ENCODE results near the gene CDNF. TPM values are rescaled to one million over a fixed set of nuclear protein-coding genes. Genes with fewer than 3 reads are reported as not detected.

The CDNF gene
- total RNA-seq, 1 experiment from 2014 or later: 0.28 TPM

GRCh38 chr10:14784459-14785055 is 53.3 kb downstream of the CDNF start:
- no peaks in the 10 kb centered on the region for H3K36me3 ChIP-seq (replicated peaks; ENCODE audit: control insufficient read depth, insufficient read depth, low read length)
- no peak for DNase-seq
- no peak overlapping the region for H3K4me3 ChIP-seq (ENCODE audit: insufficient read depth, low read depth, low read length)
- no peaks in the 10 kb centered on the region for H3K27me3 ChIP-seq (ENCODE audit: control insufficient read depth, insufficient read depth, low read length)

DNA sequence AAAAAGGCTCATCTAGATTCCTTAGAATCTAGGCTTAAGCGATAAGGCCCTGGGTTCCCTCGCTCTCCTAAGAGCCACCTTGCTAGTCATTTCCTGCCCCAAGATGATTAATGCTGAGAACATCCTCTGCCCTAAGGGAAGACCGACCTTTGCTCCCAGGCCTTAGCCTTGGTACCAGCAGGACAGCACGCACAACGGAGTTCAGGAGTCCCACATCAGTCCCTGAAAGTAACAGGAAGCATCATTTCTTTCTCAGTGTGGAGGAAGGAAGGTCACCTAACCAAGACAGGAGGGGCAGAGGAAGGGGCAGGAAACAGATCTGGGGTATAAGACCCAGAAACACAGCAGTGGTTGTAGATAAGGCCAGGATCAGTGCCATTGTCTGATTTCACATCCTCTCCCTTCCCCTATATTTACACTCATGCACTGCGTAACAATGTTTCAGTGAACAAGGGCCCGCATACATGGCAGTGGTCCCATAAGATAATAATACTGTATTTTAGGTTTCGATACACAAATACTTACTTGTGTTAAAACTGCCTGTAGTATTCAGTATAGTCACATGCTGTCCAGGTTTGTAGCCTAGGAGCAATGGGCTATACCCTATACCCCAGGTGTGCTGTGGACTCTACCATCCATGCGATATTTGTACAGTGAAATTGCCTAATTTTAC is 55.0 kb downstream of the CDNF start:
- no peak for DNase-seq
- H3K4me3 ChIP-seq (ENCODE audit: insufficient read depth, low read depth, low read length): no peak overlapping the region

GRCh38 chr10:14781763-14782162 is 56.1 kb downstream of the CDNF start:
- peak; percentile 32 for DNase-seq
- Histone ChIP-seq H3K27me3 (ENCODE audit: control insufficient read depth, insufficient read depth, low read length) (no peaks in the 10 kb centered on the region), H3K4me3 (ENCODE audit: insufficient read depth, low read depth, low read length) (no peak overlapping the region), H3K36me3 (replicated peaks; ENCODE audit: control insufficient read depth, insufficient read depth, low read length) (no peaks in the 10 kb centered on the region)

More for the DNA sequence above, 55.0 kb downstream of the CDNF start:
- Histone ChIP-seq H3K27me3 (ENCODE audit: control insufficient read depth, insufficient read depth, low read length) (no peaks in the 10 kb centered on the region), H3K36me3 (replicated peaks; ENCODE audit: control insufficient read depth, insufficient read depth, low read length) (no peaks in the 10 kb centered on the region)

GRCh38 chr10:14779001-14779651 is 58.7 kb downstream of the CDNF start:
- DNase-seq: no peak
- H3K27me3 ChIP-seq (ENCODE audit: control insufficient read depth, insufficient read depth, low read length): no peaks in the 10 kb centered on the region
- H3K4me3 ChIP-seq (ENCODE audit: insufficient read depth, low read depth, low read length): no peak overlapping the region
- H3K36me3 ChIP-seq (replicated peaks; ENCODE audit: control insufficient read depth, insufficient read depth, low read length): no peaks in the 10 kb centered on the region

GRCh38 chr10:14776546-14776945 is 61.3 kb downstream of the CDNF start:
- Histone ChIP-seq H3K4me3 (ENCODE audit: insufficient read depth, low read depth, low read length) (no peak overlapping the region), H3K27me3 (ENCODE audit: control insufficient read depth, insufficient read depth, low read length) (no peaks in the 10 kb centered on the region), H3K36me3 (replicated peaks; ENCODE audit: control insufficient read depth, insufficient read depth, low read length) (no peaks in the 10 kb centered on the region)
- DNase-seq: no peak

GRCh38 chr10:14775656-14776055 is 62.2 kb downstream of the CDNF start:
- no peak overlapping the region for H3K4me3 ChIP-seq (ENCODE audit: insufficient read depth, low read depth, low read length)
- H3K36me3 ChIP-seq (replicated peaks; ENCODE audit: control insufficient read depth, insufficient read depth, low read length): no peaks in the 10 kb centered on the region
- no peak for DNase-seq
- no peaks in the 10 kb centered on the region for H3K27me3 ChIP-seq (ENCODE audit: control insufficient read depth, insufficient read depth, low read length)

DNA sequence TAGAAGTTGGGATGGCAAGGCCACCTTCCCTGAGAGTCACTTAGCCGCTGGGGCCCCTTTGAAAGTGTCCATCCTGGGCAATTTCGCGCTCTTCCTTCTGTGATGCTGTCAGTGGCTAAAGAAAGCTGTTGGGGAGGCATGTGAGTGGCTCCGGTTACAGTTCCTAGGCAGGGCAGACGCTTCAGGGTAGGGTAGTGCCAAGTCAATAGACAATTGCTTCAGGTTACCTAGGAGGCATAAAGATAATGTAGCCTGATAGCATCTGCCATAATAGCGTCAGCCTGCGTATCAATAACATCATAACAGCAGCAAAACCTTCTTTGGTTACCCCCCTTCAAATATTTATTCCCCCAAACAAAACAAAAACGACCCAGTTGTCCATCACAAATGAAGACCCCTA is 63.0 kb downstream of the CDNF start, which contains the start of gene FAM107B:
Gene FAM107B, minus strand, starts transcription at position 101 of the 400 bp plus-strand sequence. CDS start 234 bp downstream, outside the sequence.
- Histone ChIP-seq H3K4me3 (ENCODE audit: insufficient read depth, low read depth, low read length) (no peak within 1 kb of the TSS), H3K36me3 (replicated peaks; ENCODE audit: control insufficient read depth, insufficient read depth, low read length) (no peaks in the 10 kb centered on the region), H3K27me3 (ENCODE audit: control insufficient read depth, insufficient read depth, low read length) (no peaks in the 10 kb centered on the region)
- no peak for DNase-seq

DNA sequence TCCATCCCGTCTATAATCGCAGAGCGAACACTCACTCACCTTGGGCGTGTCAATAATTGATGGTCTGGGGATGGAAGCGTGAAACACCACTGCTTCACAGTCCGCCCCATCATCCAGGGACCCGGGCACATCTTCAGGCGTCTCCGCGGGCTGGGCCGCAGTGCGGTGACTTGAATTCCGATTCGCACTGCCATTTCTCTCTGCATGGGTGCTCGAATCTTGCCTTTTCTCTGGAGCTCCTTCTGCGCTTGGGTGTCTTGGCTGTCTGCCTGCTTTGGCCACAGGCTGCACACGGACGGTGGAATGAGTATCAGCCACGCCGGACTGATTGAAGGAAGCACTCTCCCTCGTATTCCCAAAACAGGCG is 63.6 kb downstream of the CDNF start:
- Histone ChIP-seq H3K27me3 (ENCODE audit: control insufficient read depth, insufficient read depth, low read length) (no peaks in the 10 kb centered on the region), H3K36me3 (replicated peaks; ENCODE audit: control insufficient read depth, insufficient read depth, low read length) (no peaks in the 10 kb centered on the region), H3K4me3 (ENCODE audit: insufficient read depth, low read depth, low read length) (no peak overlapping the region)
- no peak for DNase-seq

- Histone ChIP-seq H3K36me3 (replicated peaks; ENCODE audit: control insufficient read depth, insufficient read depth, low read length) (no peaks in the 10 kb centered on the region), H3K27me3 (ENCODE audit: control insufficient read depth, insufficient read depth, low read length) (no peaks in the 10 kb centered on the region), H3K4me3 (ENCODE audit: insufficient read depth, low read depth, low read length) (no peak overlapping the region)
- no peak for DNase-seq
Observed at GRCh38 chr10:14773551-14774213, 64.2 kb downstream of the CDNF start.

DNA sequence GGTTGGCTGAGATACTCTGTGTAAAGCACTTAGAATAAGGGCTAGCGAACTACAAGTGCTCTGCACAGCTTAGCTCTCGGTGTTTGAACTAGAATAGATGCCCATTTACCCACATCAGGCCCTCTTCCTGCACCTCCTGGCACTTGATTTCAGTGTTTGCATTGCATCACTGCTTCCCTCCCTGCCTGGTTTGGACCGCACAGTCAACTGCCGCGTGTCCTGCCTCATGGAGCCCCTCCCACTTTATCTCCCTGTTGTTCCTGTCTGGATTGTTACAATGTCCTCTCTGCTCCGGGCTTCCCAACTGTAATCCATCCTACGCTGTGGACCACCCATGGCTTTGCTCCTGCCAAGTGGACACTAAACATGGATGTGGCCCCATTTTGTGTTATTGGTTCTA is 65.4 kb downstream of the CDNF start:
- H3K4me3 ChIP-seq (ENCODE audit: insufficient read depth, low read depth, low read length): no peak overlapping the region
- H3K27me3 ChIP-seq (ENCODE audit: control insufficient read depth, insufficient read depth, low read length): no peaks in the 10 kb centered on the region
- no peak for DNase-seq
- no peaks in the 10 kb centered on the region for H3K36me3 ChIP-seq (replicated peaks; ENCODE audit: control insufficient read depth, insufficient read depth, low read length)

DNA sequence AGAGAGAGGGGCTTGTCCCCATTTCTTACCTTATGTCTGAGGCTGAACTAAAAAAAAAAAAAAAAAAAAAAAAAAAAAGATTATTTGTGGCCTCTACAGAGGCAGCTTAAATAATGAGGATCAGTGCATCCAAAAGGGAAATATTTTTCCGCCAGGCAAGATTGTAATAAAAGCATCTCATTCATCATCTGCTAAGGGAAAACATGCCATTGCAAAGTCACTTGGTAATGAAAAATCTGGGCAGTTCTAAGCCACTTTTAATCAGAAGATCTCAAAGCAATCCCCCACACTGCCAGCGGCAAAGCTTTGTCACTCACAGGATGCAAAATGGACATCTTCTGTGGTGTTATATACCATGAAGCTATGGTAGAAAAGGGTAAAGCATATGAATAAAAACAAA is 66.9 kb downstream of the CDNF start:
- no peaks in the 10 kb centered on the region for H3K36me3 ChIP-seq (replicated peaks; ENCODE audit: control insufficient read depth, insufficient read depth, low read length)
- no peaks in the 10 kb centered on the region for H3K27me3 ChIP-seq (ENCODE audit: control insufficient read depth, insufficient read depth, low read length)
- DNase-seq: no peak
- H3K4me3 ChIP-seq (ENCODE audit: insufficient read depth, low read depth, low read length): no peak overlapping the region

Other genes with a start within 250 kb of the CDNF start
- 10.1 and 11.3 TPM in 2 replicates for gene FAM107B, start 63.1 kb downstream of the CDNF start, total RNA-seq (2014; rRNA removed; shearing (Covaris generic))
- gene HSPA14, start 269 bp upstream of the CDNF start, total RNA-seq (2014; rRNA removed; shearing (Covaris generic)): 18.5 and 24.0 TPM in 2 replicates
- 17.4 and 23.7 TPM in 2 replicates for gene MSANTD7, start 269 bp upstream of the CDNF start, total RNA-seq (2014; rRNA removed; shearing (Covaris generic))
- gene SUV39H2, start 40.8 kb upstream of the CDNF start, total RNA-seq (2014; rRNA removed; shearing (Covaris generic)): 26.8 and 27.6 TPM in 2 replicates
- 2.1 and 2.8 TPM in 2 replicates for gene DCLRE1C, start 116.1 kb upstream of the CDNF start, total RNA-seq (2014; rRNA removed; shearing (Covaris generic))
- gene MEIG1, start 121.4 kb upstream of the CDNF start, total RNA-seq (2014; rRNA removed; shearing (Covaris generic)): not detected in 2 replicates
- not detected in 2 replicates for gene OLAH, start 205.9 kb upstream of the CDNF start, total RNA-seq (2014; rRNA removed; shearing (Covaris generic))